ENCODE results near the gene TPCN2.

The TPCN2 gene

GRCh38 chr11:69065147-69065710 is 16.5 kb downstream of the TPCN2 start:
- DNase-seq (ENCODE audit: extremely low read depth, low read depth), result no peak
- TF ChIP-seq CTCF (IDR thresholded peaks at IDR 0.05; ENCODE audit: low read depth, low read length), result no peak

- no peak for TF ChIP-seq CTCF (IDR thresholded peaks at IDR 0.05; ENCODE audit: low read depth, low read length)
- DNase-seq (ENCODE audit: extremely low read depth, low read depth), result no peak
These were observed 17.7 kb downstream of the TPCN2 start for GRCh38 chr11:69066122-69067112.

GRCh38 chr11:69067200-69067599 is 18.5 kb downstream of the TPCN2 start:
- no peak for TF ChIP-seq CTCF (IDR thresholded peaks at IDR 0.05; ENCODE audit: low read depth, low read length)
- DNase-seq (ENCODE audit: extremely low read depth, low read depth), result no peak

- TF ChIP-seq CTCF (IDR thresholded peaks at IDR 0.05; ENCODE audit: low read depth, low read length), result no peak
These were observed 22.5 kb downstream of the TPCN2 start for GRCh38 chr11:69071086-69071800.

GRCh38 chr11:69071956-69072355 is 23.2 kb downstream of the TPCN2 start:
- no peak for DNase-seq (ENCODE audit: extremely low read depth, low read depth)
- TF ChIP-seq CTCF (IDR thresholded peaks at IDR 0.05; ENCODE audit: low read depth, low read length), result no peak

More at GRCh38 chr11:69071086-69071800, 22.5 kb downstream of the TPCN2 start:
- DNase-seq (ENCODE audit: extremely low read depth, low read depth), result no peak

GRCh38 chr11:69073469-69073868 is 24.7 kb downstream of the TPCN2 start:
- TF ChIP-seq CTCF (IDR thresholded peaks at IDR 0.05; ENCODE audit: low read depth, low read length), result no peak
- no peak for DNase-seq (ENCODE audit: extremely low read depth, low read depth)

Data from AG09319 (cell line).